ENCODE measurements around the gene MAPT. TPM values are rescaled to one million over a fixed set of nuclear protein-coding genes. Genes with fewer than 3 reads are reported as not detected.

The MAPT gene
- total RNA-seq, 1 donor from 2014 or later, result 2.9 TPM

DNA sequence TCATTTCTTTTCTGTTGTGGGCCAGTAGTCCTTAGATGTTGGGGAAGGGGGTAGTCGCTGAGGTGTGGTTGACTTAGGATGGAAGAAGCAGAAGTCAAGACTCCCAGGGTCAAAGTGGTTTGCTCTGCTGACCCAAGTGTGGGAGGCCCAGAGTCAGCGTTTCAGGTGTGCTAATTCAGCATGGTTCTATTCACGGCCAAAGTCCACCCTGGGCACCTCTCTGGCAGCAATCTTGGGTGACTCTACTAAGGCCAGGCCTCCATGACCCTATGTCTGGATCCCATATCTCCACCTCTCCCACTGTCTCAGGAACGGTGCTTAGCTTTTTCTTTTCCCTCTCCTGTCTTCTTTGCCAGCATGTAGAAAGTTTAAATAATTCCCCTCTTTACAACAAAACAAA lies 32.9 kb downstream of the MAPT start:
- H3K36me3 Mint-ChIP-seq (ENCODE audit: low read depth), result no peaks in the 10 kb centered on the region
- TF ChIP-seq CTCF (IDR thresholded peaks at IDR 0.05), result no peak
- H3K4me3 Mint-ChIP-seq (ENCODE audit: unreplicated experiment), result no peak overlapping the region
- no peak overlapping the region for H3K27ac Mint-ChIP-seq (ENCODE audit: unreplicated experiment)
- DNase-seq (ENCODE audit: low spot score), result no peak
- no peaks in the 10 kb centered on the region for H3K9me3 Mint-ChIP-seq (ENCODE audit: low read depth)
- peaks cover 30% of the 10 kb centered on the region for H3K27me3 Mint-ChIP-seq (ENCODE audit: low read depth)
- no peaks in the 10 kb centered on the region for H3K4me1 Mint-ChIP-seq (ENCODE audit: low read depth)

- no peak for DNase-seq (ENCODE audit: low spot score)
- Mint-ChIP-seq H3K36me3 (ENCODE audit: low read depth) (no peaks in the 10 kb centered on the region), H3K27me3 (ENCODE audit: low read depth) (peaks cover 35% of the 10 kb centered on the region), H3K9me3 (ENCODE audit: low read depth) (no peaks in the 10 kb centered on the region), H3K4me3 (ENCODE audit: unreplicated experiment) (no peak overlapping the region), H3K27ac (ENCODE audit: unreplicated experiment) (no peak overlapping the region), H3K4me1 (ENCODE audit: low read depth) (no peaks in the 10 kb centered on the region)
- TF ChIP-seq CTCF (IDR thresholded peaks at IDR 0.05), result no peak
Measured at GRCh38 chr17:45929344-45929743, 35.0 kb downstream of the MAPT start.

- no peaks in the 10 kb centered on the region for H3K36me3 Mint-ChIP-seq (ENCODE audit: low read depth)
- peaks cover 38% of the 10 kb centered on the region for H3K27me3 Mint-ChIP-seq (ENCODE audit: low read depth)
- DNase-seq (ENCODE audit: low spot score), result no peak
Measured at GRCh38 chr17:45930420-45930951, 36.1 kb downstream of the MAPT start.

DNA sequence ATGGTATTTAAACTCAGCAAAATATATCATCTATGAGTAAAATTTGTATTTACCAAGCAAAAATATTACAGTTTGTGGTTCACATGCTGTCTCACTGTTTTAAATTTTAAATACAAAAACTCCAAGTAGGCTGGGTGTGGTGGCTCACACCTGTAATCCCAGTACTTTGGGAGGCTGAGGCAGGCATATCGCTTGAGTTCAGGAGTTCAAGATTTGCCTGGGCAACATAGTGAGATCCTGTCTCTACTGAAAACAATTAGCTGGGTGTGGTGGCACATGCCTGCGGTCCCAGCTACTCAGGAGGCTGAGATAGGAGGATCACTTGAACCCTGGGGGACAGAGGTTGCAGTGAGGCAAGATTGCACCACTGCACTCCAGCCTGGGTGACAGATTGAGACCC lies 37.3 kb downstream of the MAPT start:
- H3K27ac Mint-ChIP-seq (ENCODE audit: unreplicated experiment), result no peak overlapping the region
- TF ChIP-seq CTCF (IDR thresholded peaks at IDR 0.05), result no peak
- no peaks in the 10 kb centered on the region for H3K4me1 Mint-ChIP-seq (ENCODE audit: low read depth)
- no peak overlapping the region for H3K4me3 Mint-ChIP-seq (ENCODE audit: unreplicated experiment)
- H3K27me3 Mint-ChIP-seq (ENCODE audit: low read depth), result peaks cover 50% of the 10 kb centered on the region
- H3K9me3 Mint-ChIP-seq (ENCODE audit: low read depth), result no peaks in the 10 kb centered on the region
- DNase-seq (ENCODE audit: low spot score), result no peak
- H3K36me3 Mint-ChIP-seq (ENCODE audit: low read depth), result peaks cover 2% of the 10 kb centered on the region

More at GRCh38 chr17:45930420-45930951, 36.1 kb downstream of the MAPT start:
- no peak for TF ChIP-seq CTCF (IDR thresholded peaks at IDR 0.05)
- H3K9me3 Mint-ChIP-seq (ENCODE audit: low read depth), result no peaks in the 10 kb centered on the region
- H3K4me3 Mint-ChIP-seq (ENCODE audit: unreplicated experiment), result no peak overlapping the region
- no peaks in the 10 kb centered on the region for H3K4me1 Mint-ChIP-seq (ENCODE audit: low read depth)
- no peak overlapping the region for H3K27ac Mint-ChIP-seq (ENCODE audit: unreplicated experiment)

GRCh38 chr17:45934044-45934979 lies 40.0 kb downstream of the MAPT start:
- Mint-ChIP-seq H3K27me3 (ENCODE audit: low read depth) (peaks cover 54% of the 10 kb centered on the region), H3K36me3 (ENCODE audit: low read depth) (peaks cover 2% of the 10 kb centered on the region), H3K4me3 (ENCODE audit: unreplicated experiment) (no peak overlapping the region), H3K9me3 (ENCODE audit: low read depth) (no peaks in the 10 kb centered on the region), H3K27ac (ENCODE audit: unreplicated experiment) (no peak overlapping the region), H3K4me1 (ENCODE audit: low read depth) (no peaks in the 10 kb centered on the region)
- no peak for DNase-seq (ENCODE audit: low spot score)
- TF ChIP-seq CTCF (IDR thresholded peaks at IDR 0.05), result no peak

Data from chondrocyte (in vitro differentiated cells).